Progenitor cell of endocrine pancreas (in vitro differentiated cells): Measurements from ENCODE around the gene RIC1. TPM values are rescaled to one million over a fixed set of nuclear protein-coding genes. Genes with fewer than 3 reads are reported as not detected.
A peak's percentile ranks its signal among the peaks of the same experiment; 100 is the strongest.
"Not testable (repeated sequence)": the region's sequence is repeated elsewhere in the genome, so short reads cannot be mapped to it uniquely, and the experiment has no call there.

ENCODE experiments used
- DNase-seq: peaks from one replicate; pipeline ENCODE4 v3.0.0; 2021; ENCODE audit warnings: low spot score; ENCODE audit not compliant: unreplicated experiment
- H3K27ac Mint-ChIP-seq: 2 replicates; pipeline ENCODE4 v1.8.0; 2021; ENCODE audit warnings: mild to moderate bottlenecking, moderate library complexity, mixed read lengths
- H3K27me3 Mint-ChIP-seq: 2 replicates; pipeline ENCODE4 v1.8.0; 2021; ENCODE audit warnings: mixed read lengths
- H3K36me3 Mint-ChIP-seq: 2 replicates; pipeline ENCODE4 v1.8.0; 2022; ENCODE audit warnings: mixed read lengths; ENCODE audit not compliant: insufficient read depth
- H3K4me1 Mint-ChIP-seq: 2 replicates; pipeline ENCODE4 v1.8.0; 2021; ENCODE audit warnings: low read depth, mixed read lengths
- H3K4me3 Mint-ChIP-seq: 2 replicates; pipeline ENCODE4 v1.8.0; 2021; ENCODE audit warnings: low read depth, mild to moderate bottlenecking, moderate library complexity, mixed read lengths
- H3K9me3 Mint-ChIP-seq: 2 replicates; pipeline ENCODE4 v1.8.0; 2021; ENCODE audit warnings: low read depth, mixed read lengths
- total RNA-seq: library from RNA; stranded (reverse); gene quantifications from 2 replicates; pipeline ENCODE4 v1.2.1, GENCODE V29; 2021
- TF ChIP-seq, protein P1 (sequence below): fragments of 200-600 bp; sonication (generic); IDR thresholded peaks from one replicate; pipeline ENCODE4 v1.5.0; 2021; ENCODE audit warnings: antibody characterized with exemption, mild to moderate bottlenecking; ENCODE audit not compliant: unreplicated experiment

The RIC1 gene
- total RNA-seq, 1 donor from 2014 or later: 24.2 TPM

GRCh38 chr9:5718296-5719032 lies 89.6 kb downstream of the RIC1 start:
- peaks cover 19% of the 10 kb centered on the region for H3K4me1 Mint-ChIP-seq
- H3K27ac Mint-ChIP-seq: no peak overlapping the region
- no peak overlapping the region for H3K4me3 Mint-ChIP-seq
- TF ChIP-seq, protein P1, sequence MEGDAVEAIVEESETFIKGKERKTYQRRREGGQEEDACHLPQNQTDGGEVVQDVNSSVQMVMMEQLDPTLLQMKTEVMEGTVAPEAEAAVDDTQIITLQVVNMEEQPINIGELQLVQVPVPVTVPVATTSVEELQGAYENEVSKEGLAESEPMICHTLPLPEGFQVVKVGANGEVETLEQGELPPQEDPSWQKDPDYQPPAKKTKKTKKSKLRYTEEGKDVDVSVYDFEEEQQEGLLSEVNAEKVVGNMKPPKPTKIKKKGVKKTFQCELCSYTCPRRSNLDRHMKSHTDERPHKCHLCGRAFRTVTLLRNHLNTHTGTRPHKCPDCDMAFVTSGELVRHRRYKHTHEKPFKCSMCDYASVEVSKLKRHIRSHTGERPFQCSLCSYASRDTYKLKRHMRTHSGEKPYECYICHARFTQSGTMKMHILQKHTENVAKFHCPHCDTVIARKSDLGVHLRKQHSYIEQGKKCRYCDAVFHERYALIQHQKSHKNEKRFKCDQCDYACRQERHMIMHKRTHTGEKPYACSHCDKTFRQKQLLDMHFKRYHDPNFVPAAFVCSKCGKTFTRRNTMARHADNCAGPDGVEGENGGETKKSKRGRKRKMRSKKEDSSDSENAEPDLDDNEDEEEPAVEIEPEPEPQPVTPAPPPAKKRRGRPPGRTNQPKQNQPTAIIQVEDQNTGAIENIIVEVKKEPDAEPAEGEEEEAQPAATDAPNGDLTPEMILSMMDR: no peak
- no peak for DNase-seq
- peaks cover 42% of the 10 kb centered on the region for H3K36me3 Mint-ChIP-seq
- H3K9me3 Mint-ChIP-seq: peaks cover 8% of the 10 kb centered on the region
- no peaks in the 10 kb centered on the region for H3K27me3 Mint-ChIP-seq

DNA sequence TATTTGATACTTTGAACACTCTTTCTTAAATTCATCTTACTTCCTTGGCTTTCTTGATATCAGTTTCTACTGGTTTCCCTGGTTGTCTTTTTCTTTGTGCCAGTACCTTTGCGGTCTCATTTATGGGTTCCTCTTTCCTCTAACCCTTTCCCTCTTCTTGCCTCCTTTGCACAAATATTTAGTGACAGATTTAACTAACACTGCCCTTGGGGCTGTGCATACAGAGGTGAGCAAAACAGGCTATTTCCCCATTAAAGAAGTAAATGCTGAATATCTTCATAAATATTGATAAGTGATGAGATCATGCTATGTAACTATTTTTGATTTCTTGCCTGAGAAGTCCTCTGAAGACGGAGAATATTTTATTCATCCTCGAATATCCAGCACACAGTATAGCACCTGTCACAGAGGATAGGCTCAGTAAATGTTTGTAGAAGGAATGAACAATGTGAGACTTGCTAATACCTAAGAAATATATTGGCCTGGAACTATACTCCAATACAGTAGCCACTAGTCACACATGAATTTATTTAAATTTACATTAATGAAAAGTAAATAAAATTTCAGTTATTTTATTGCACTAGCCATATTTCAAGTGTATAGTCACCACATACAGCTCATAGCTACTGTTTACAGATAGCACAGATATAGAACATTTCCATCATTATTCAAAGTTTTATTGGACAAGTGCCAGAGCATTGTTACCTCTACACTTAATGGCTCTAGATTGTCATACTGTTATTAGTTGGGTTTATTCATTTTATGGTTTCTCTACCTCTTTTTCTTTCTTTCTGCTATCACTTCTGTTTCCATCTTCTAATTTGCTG lies 90.4 kb downstream of the RIC1 start:
- Mint-ChIP-seq H3K9me3 (peaks cover 8% of the 10 kb centered on the region), H3K4me3 (no peak overlapping the region), H3K27ac (peak overlapping the region; percentile 62), H3K27me3 (no peaks in the 10 kb centered on the region), H3K4me1 (peaks cover 16% of the 10 kb centered on the region), H3K36me3 (peaks cover 49% of the 10 kb centered on the region)
- TF ChIP-seq, protein P1: no peak
- no peak for DNase-seq

- peaks cover 9% of the 10 kb centered on the region for H3K9me3 Mint-ChIP-seq
- no peak for DNase-seq
- H3K4me1 Mint-ChIP-seq: peaks cover 14% of the 10 kb centered on the region
- peaks cover 52% of the 10 kb centered on the region for H3K36me3 Mint-ChIP-seq
- no peak overlapping the region for H3K27ac Mint-ChIP-seq
- TF ChIP-seq, protein P1: no peak
- H3K27me3 Mint-ChIP-seq: no peaks in the 10 kb centered on the region
- H3K4me3 Mint-ChIP-seq: no peak overlapping the region
Measured at GRCh38 chr9:5720151-5720550, 91.2 kb downstream of the RIC1 start.

- no peak overlapping the region for H3K4me3 Mint-ChIP-seq
- H3K4me1 Mint-ChIP-seq: peaks cover 12% of the 10 kb centered on the region
- no peaks in the 10 kb centered on the region for H3K27me3 Mint-ChIP-seq
- peaks cover 57% of the 10 kb centered on the region for H3K36me3 Mint-ChIP-seq
- TF ChIP-seq, protein P1: no peak
- H3K27ac Mint-ChIP-seq: no peak overlapping the region
- peaks cover 20% of the 10 kb centered on the region for H3K9me3 Mint-ChIP-seq
- DNase-seq: no peak
Measured at GRCh38 chr9:5721279-5722087, 92.6 kb downstream of the RIC1 start.

GRCh38 chr9:5722679-5723078 lies 93.8 kb downstream of the RIC1 start:
- not testable (repeated sequence) for H3K27ac Mint-ChIP-seq, H3K4me3 Mint-ChIP-seq, DNase-seq, H3K27me3 Mint-ChIP-seq
- H3K9me3 Mint-ChIP-seq: peaks cover 25% of the 10 kb centered on the region
- peaks cover 12% of the 10 kb centered on the region for H3K4me1 Mint-ChIP-seq
- peaks cover 61% of the 10 kb centered on the region for H3K36me3 Mint-ChIP-seq
